ENCODE data around the gene RASGRF1.

The RASGRF1 gene

DNA sequence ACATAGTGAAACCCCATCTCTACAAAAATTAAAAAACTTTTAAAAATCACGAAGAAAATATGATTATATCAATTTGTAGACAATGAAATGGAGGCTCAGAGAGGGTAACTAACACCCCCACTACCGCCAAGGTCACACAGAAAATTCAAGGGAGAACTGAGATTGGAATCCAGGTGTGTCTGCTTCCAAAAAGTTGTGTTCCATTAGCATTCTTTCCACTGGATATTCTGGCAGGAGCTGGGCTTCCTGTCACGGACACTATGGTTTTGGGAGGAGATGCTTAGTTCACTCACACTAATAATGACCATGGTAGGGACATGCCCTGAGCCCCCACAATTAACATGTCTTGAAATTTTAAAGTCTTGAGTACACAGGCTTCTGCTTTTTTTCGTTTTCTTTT, 174.5 kb downstream of the RASGRF1 start:
- H3K9me3 ChIP-seq (ENCODE audit: insufficient read depth, low read length): no peaks in the 10 kb centered on the region
- no peak for TF ChIP-seq SUZ12 (IDR thresholded peaks at IDR 0.05; ENCODE audit: extremely low read depth, insufficient read depth, insufficient read length)
- no peak for TF ChIP-seq YY1 (IDR thresholded peaks at IDR 0.05; ENCODE audit: insufficient read depth, insufficient read length)
- no peak for TF ChIP-seq ZNF274 (IDR thresholded peaks at IDR 0.05; ENCODE audit: low read depth, low read length)
- H3K4me1 ChIP-seq (ENCODE audit: insufficient read depth, insufficient read length): no peaks in the 10 kb centered on the region
- peaks cover 29% of the 10 kb centered on the region for H3K36me3 ChIP-seq (ENCODE audit: insufficient read depth, insufficient read length, low read length)
- no peak overlapping the region for H3K4me3 ChIP-seq (ENCODE audit: insufficient read length, low read depth)
- H3K9ac ChIP-seq (ENCODE audit: insufficient read length, low read depth): no peak overlapping the region
- H3K27me3 ChIP-seq (ENCODE audit: insufficient read depth, insufficient read length): no peaks in the 10 kb centered on the region
- DNase-seq (ENCODE audit: low read depth, low spot score): no peak

DNA sequence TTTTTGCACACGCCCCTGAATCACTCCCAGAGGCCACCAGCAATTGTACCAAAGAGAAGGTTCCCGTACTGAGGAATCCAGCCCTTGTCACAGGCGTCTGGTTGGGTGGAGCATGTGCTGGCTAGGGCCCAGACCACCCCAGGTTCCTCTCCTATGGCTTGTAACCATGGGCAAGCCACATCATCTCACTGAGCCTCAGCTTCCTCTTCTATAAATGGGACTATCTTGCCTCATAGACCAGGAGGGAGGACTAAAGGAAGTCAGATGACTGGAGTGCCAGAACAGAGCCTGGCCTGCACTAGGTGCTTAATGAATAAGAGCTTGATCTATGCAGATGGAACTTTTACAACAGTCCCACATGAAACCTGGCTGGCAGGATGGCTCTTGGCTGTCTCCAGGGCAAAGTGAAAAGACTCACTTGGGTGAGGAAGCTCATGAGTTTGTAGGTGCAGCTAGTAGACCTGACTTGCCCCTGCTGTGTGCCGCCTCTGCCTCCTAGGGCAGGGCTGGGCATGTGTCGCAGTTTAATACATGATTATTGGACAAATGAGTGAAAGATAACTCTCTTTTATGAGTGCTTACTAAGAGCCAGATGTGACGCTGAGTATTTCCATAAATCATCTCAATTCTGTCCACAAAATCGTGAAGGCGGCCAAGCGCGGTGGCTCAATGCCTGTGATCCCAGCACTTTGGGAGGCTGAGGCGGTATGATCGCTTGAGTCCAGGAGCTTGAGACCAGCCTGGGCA, 175.1 kb downstream of the RASGRF1 start:
- Histone ChIP-seq H3K36me3 (ENCODE audit: insufficient read depth, insufficient read length, low read length) (peaks cover 30% of the 10 kb centered on the region), H3K9me3 (ENCODE audit: insufficient read depth, low read length) (no peaks in the 10 kb centered on the region), H3K4me1 (ENCODE audit: insufficient read depth, insufficient read length) (no peaks in the 10 kb centered on the region), H3K9ac (ENCODE audit: insufficient read length, low read depth) (no peak overlapping the region), H3K4me3 (ENCODE audit: insufficient read length, low read depth) (no peak overlapping the region), H3K27me3 (ENCODE audit: insufficient read depth, insufficient read length) (no peaks in the 10 kb centered on the region)
- DNase-seq (ENCODE audit: low read depth, low spot score): no peak
- TF ChIP-seq ZNF274 (IDR thresholded peaks at IDR 0.05; ENCODE audit: low read depth, low read length) (no peak), SUZ12 (IDR thresholded peaks at IDR 0.05; ENCODE audit: extremely low read depth, insufficient read depth, insufficient read length) (no peak), YY1 (IDR thresholded peaks at IDR 0.05; ENCODE audit: insufficient read depth, insufficient read length) (no peak)

DNA sequence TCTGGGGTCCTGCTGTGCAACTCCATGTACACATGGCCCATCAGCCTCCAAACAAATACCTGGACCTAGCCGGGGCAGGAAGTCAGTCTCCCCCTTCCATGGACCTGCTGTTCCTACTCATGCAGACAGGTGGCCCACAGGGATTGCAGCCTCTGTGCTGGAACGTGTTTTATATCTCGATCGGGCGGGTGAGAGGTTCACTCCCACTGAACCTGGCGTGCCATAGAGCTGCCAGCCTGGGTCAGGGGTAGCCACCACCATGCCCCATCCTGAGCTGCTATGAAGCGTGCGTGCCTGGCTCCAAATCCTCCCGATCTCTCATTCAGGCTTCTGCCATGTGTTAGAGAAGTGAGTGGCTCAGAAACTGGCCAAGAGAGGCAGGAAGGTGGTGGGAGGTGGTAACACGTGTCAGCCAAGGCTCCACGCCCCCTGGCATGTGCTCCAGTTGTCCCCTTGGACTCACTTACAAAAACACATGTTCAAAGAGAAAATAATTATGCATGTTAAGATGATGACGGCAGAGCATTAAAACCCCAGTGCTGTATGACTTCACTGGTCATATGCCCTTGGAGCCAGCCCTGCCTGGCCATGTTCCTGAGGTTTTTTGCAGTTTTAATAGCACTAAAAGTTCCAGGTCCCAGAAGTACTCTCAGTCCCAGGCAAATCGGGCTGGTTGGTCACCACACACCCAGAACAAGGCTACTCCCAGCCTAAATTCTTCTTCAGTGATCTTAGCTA, 176.4 kb downstream of the RASGRF1 start:
- TF ChIP-seq SUZ12 (IDR thresholded peaks at IDR 0.05; ENCODE audit: extremely low read depth, insufficient read depth, insufficient read length): no peak
- no peak for TF ChIP-seq ZNF274 (IDR thresholded peaks at IDR 0.05; ENCODE audit: low read depth, low read length)
- TF ChIP-seq YY1 (IDR thresholded peaks at IDR 0.05; ENCODE audit: insufficient read depth, insufficient read length): no peak
- H3K4me1 ChIP-seq (ENCODE audit: insufficient read depth, insufficient read length): peaks cover 8% of the 10 kb centered on the region
- H3K27me3 ChIP-seq (ENCODE audit: insufficient read depth, insufficient read length): no peaks in the 10 kb centered on the region
- H3K4me3 ChIP-seq (ENCODE audit: insufficient read length, low read depth): no peak overlapping the region
- DNase-seq (ENCODE audit: low read depth, low spot score): no peak
- no peak overlapping the region for H3K9ac ChIP-seq (ENCODE audit: insufficient read length, low read depth)
- H3K36me3 ChIP-seq (ENCODE audit: insufficient read depth, insufficient read length, low read length): peaks cover 40% of the 10 kb centered on the region
- H3K9me3 ChIP-seq (ENCODE audit: insufficient read depth, low read length): no peaks in the 10 kb centered on the region

DNA sequence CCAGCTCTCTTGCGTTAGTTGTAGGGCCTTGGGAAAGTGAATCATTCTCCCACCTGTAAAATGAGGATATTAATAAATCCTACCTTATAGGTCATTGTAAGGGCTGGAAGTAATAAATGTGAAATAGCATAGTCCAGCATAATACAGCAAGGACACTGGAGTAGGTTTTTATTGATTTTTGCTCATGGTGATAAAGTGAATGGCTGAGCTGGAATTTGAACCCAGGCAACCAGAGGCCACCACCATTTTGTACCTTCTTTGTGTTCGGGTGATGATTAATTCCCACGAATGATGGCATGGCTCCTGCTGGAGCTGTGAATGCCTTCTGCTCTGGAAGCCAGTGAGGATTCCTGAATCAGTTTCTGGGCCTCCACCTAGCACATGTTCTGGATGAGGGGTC, 177.6 kb downstream of the RASGRF1 start:
- no peaks in the 10 kb centered on the region for H3K9me3 ChIP-seq (ENCODE audit: insufficient read depth, low read length)
- H3K36me3 ChIP-seq (ENCODE audit: insufficient read depth, insufficient read length, low read length): peaks cover 46% of the 10 kb centered on the region
- H3K4me3 ChIP-seq (ENCODE audit: insufficient read length, low read depth): no peak overlapping the region
- no peaks in the 10 kb centered on the region for H3K27me3 ChIP-seq (ENCODE audit: insufficient read depth, insufficient read length)
- DNase-seq (ENCODE audit: low read depth, low spot score): no peak
- no peak overlapping the region for H3K9ac ChIP-seq (ENCODE audit: insufficient read length, low read depth)
- TF ChIP-seq SUZ12 (IDR thresholded peaks at IDR 0.05; ENCODE audit: extremely low read depth, insufficient read depth, insufficient read length) (no peak), ZNF274 (IDR thresholded peaks at IDR 0.05; ENCODE audit: low read depth, low read length) (no peak), YY1 (IDR thresholded peaks at IDR 0.05; ENCODE audit: insufficient read depth, insufficient read length) (no peak)
- H3K4me1 ChIP-seq (ENCODE audit: insufficient read depth, insufficient read length): peaks cover 8% of the 10 kb centered on the region

DNA sequence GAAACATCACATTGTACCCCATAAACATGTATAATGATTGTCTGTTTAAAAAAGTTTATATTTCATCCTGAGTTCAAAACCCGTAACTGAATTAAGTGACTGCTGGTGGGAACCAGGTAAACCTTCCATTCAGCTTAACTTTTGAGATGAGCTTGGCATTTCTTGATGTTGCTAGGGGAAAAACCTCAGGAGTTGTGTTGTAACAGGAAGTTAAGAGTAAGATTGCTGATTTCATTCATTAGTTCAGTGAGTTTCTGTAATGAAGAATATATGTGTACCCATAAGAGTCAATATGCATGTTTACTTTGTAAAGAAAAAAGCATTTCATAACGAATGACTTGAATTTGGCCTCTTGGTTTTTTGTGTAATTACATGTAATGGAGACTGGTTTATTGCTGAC, 178.3 kb downstream of the RASGRF1 start:
- no peak for DNase-seq (ENCODE audit: low read depth, low spot score)
- Histone ChIP-seq H3K27me3 (ENCODE audit: insufficient read depth, insufficient read length) (no peaks in the 10 kb centered on the region), H3K36me3 (ENCODE audit: insufficient read depth, insufficient read length, low read length) (peaks cover 45% of the 10 kb centered on the region), H3K9ac (ENCODE audit: insufficient read length, low read depth) (no peak overlapping the region), H3K9me3 (ENCODE audit: insufficient read depth, low read length) (no peaks in the 10 kb centered on the region), H3K4me3 (ENCODE audit: insufficient read length, low read depth) (no peak overlapping the region), H3K4me1 (ENCODE audit: insufficient read depth, insufficient read length) (peaks cover 8% of the 10 kb centered on the region)
- TF ChIP-seq ZNF274 (IDR thresholded peaks at IDR 0.05; ENCODE audit: low read depth, low read length) (no peak), SUZ12 (IDR thresholded peaks at IDR 0.05; ENCODE audit: extremely low read depth, insufficient read depth, insufficient read length) (no peak), YY1 (IDR thresholded peaks at IDR 0.05; ENCODE audit: insufficient read depth, insufficient read length) (no peak)

DNA sequence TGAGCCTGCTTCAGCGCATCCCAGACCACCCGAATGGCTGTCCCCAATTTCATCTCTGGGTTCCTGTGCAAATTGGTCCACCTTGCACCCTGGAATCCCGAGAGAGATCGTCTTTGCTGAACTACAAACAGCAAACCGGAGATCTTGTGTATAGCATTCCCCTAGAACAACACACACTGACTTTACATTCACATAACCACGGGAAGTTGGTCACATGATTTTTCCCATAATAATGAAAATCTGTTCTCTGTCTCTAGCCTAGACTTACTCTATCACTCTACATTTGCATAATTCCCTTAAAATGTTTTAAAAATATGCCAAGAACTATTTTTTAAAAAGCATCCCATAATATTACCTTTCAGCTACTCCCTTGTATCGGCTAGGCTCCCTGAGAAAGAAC, 180.3 kb downstream of the RASGRF1 start:
- peaks cover 8% of the 10 kb centered on the region for H3K4me1 ChIP-seq (ENCODE audit: insufficient read depth, insufficient read length)
- H3K9me3 ChIP-seq (ENCODE audit: insufficient read depth, low read length): no peaks in the 10 kb centered on the region
- no peak for DNase-seq (ENCODE audit: low read depth, low spot score)
- H3K4me3 ChIP-seq (ENCODE audit: insufficient read length, low read depth): no peak overlapping the region
- no peaks in the 10 kb centered on the region for H3K27me3 ChIP-seq (ENCODE audit: insufficient read depth, insufficient read length)
- peaks cover 59% of the 10 kb centered on the region for H3K36me3 ChIP-seq (ENCODE audit: insufficient read depth, insufficient read length, low read length)
- no peak for TF ChIP-seq SUZ12 (IDR thresholded peaks at IDR 0.05; ENCODE audit: extremely low read depth, insufficient read depth, insufficient read length)
- no peak for TF ChIP-seq ZNF274 (IDR thresholded peaks at IDR 0.05; ENCODE audit: low read depth, low read length)
- no peak for TF ChIP-seq YY1 (IDR thresholded peaks at IDR 0.05; ENCODE audit: insufficient read depth, insufficient read length)
- no peak overlapping the region for H3K9ac ChIP-seq (ENCODE audit: insufficient read length, low read depth)

All from NT2/D1 (cell line).